Measurements from ENCODE around the gene POLE.

POLE gene

GRCh38 chr12:132651444-132652100 lies 35.6 kb downstream of the POLE start:
- no peak for DNase-seq (ENCODE audit: low read depth in 2 of 2)

GRCh38 chr12:132649226-132649945 lies 37.8 kb downstream of the POLE start:
- DNase-seq (ENCODE audit: low read depth in 2 of 2) = no peak

- no peak for DNase-seq (ENCODE audit: low read depth in 2 of 2)
These were observed 38.4 kb downstream of the POLE start for GRCh38 chr12:132648616-132649225.

- DNase-seq (ENCODE audit: low read depth in 2 of 2) = no peak
These were observed 39.3 kb downstream of the POLE start for GRCh38 chr12:132647858-132648257.

GRCh38 chr12:132646850-132647249 lies 40.3 kb downstream of the POLE start:
- DNase-seq (ENCODE audit: low read depth in 2 of 2) = no peak

GRCh38 chr12:132642846-132643835 lies 44.0 kb downstream of the POLE start:
- DNase-seq (ENCODE audit: low read depth in 2 of 2) = no peak

- no peak for DNase-seq (ENCODE audit: low read depth in 2 of 2)
These were observed 45.1 kb downstream of the POLE start for GRCh38 chr12:132641811-132642650.

GRCh38 chr12:132640936-132641335 lies 46.2 kb downstream of the POLE start:
- DNase-seq (ENCODE audit: low read depth in 2 of 2) = no peak

- DNase-seq (ENCODE audit: low read depth in 2 of 2) = no peak
These were observed 47.1 kb downstream of the POLE start for GRCh38 chr12:132639956-132640520.

GRCh38 chr12:132638541-132639408 lies 48.4 kb downstream of the POLE start:
- DNase-seq (ENCODE audit: low read depth in 2 of 2) = no peak

GRCh38 chr12:132637811-132638210 lies 49.3 kb downstream of the POLE start:
- DNase-seq (ENCODE audit: low read depth in 2 of 2) = no peak

GRCh38 chr12:132635076-132635955 lies 51.8 kb downstream of the POLE start:
- DNase-seq (ENCODE audit: low read depth in 2 of 2) = no peak

GRCh38 chr12:132634411-132634990 lies 52.6 kb downstream of the POLE start:
- no peak for DNase-seq (ENCODE audit: low read depth in 2 of 2)

- no peak for DNase-seq (ENCODE audit: low read depth in 2 of 2)
These were observed 53.2 kb downstream of the POLE start for GRCh38 chr12:132633901-132634300.

- DNase-seq (ENCODE audit: low read depth in 2 of 2) = no peak
These were observed 53.7 kb downstream of the POLE start for GRCh38 chr12:132633398-132633797.

- no peak for DNase-seq (ENCODE audit: low read depth in 2 of 2)
These were observed 54.5 kb downstream of the POLE start for GRCh38 chr12:132632521-132633228.

GRCh38 chr12:132631666-132632065 lies 55.5 kb downstream of the POLE start:
- DNase-seq (ENCODE audit: low read depth in 2 of 2) = no peak

GRCh38 chr12:132630672-132631071 lies 56.5 kb downstream of the POLE start:
- no peak for DNase-seq (ENCODE audit: low read depth in 2 of 2)
